B cell (primary cell): Measurements from ENCODE around the gene FOXD1. TPM values are rescaled to one million over a fixed set of nuclear protein-coding genes. Genes with fewer than 3 reads are reported as not detected.

Source experiments
- ATAC-seq: fragments of 200-7000 bp; cut with Tn5 transposase; one replicate; pipeline ENCODE4 v1.10.0; 2021; ENCODE audit warnings: low read depth, mild to moderate bottlenecking, moderate number of reproducible peaks, moderate library complexity
- CTCF ChIA-PET: fragments of 350-600 bp; sonication (Branson Sonifier 250); formaldehyde crosslinking; loops from one replicate; lab custom pipeline; 2021; ENCODE audit warnings: antibody characterized with exemption, inconsistent platforms; lab: Charles Lee
- POLR2A ChIA-PET: fragments of 350-600 bp; sonication (Branson Sonifier 250); formaldehyde crosslinking; loops from one replicate; lab custom pipeline; 2021; ENCODE audit warnings: antibody characterized with exemption; lab: Charles Lee
- DNase-seq: peaks from one replicate; pipeline ENCODE4 v3.0.0; 2013
- H2AFZ ChIP-seq: 2 replicates; pipeline ENCODE4 v1.6.1; 2012; ENCODE audit warnings: mild to moderate bottlenecking, low read depth, low read length; ENCODE audit not compliant: insufficient read depth, poor library complexity, severe bottlenecking
- H3K27ac ChIP-seq, 2 donors: 1 replicate in 1 of 2; 2 replicates in 1 of 2; pipeline ENCODE4 v1.5.1; 2012 to 2013; ENCODE audit warnings: low read length in 2 of 2, mild to moderate bottlenecking in 2 of 2, moderate library complexity in 1 of 2
- H3K27me3 ChIP-seq, 4 experiments: fragments of 200-600 bp in 1 of 4; sonication (generic) in 1 of 4; replicated peaks in 1 of 4; 1 replicate in 2 of 4; 2 replicates in 2 of 4; pipeline versions ENCODE4 v1.6.1 to v1.7.0; 2013 to 2016; ENCODE audit warnings: low read length in 3 of 4, mild to moderate bottlenecking in 2 of 4, mixed read lengths in 1 of 4, moderate library complexity in 1 of 4; ENCODE audit not compliant: insufficient read depth in 4 of 4, control insufficient read depth in 3 of 4; ENCODE audit errors: control extremely low read depth in 1 of 4
- H3K36me3 ChIP-seq, 2 experiments: replicated peaks in 1 of 2; 1 replicate in 1 of 2; 2 replicates in 1 of 2; pipeline versions ENCODE4 v1.6.1 to v1.7.1; 2013; ENCODE audit warnings: low read length in 1 of 2; ENCODE audit not compliant: insufficient read depth in 2 of 2, control insufficient read depth in 1 of 2; ENCODE audit errors: control extremely low read depth in 1 of 2, extremely low read depth in 1 of 2
- H3K4me1 ChIP-seq, 2 donors: fragments of 200-600 bp in 1 of 2; sonication (generic) in 1 of 2; 1 replicate in 1 of 2; 2 replicates in 1 of 2; pipeline versions ENCODE4 v1.5.1 to v1.6.1; 2013 to 2017; ENCODE audit warnings: low read length in 2 of 2; ENCODE audit not compliant: control insufficient read depth in 2 of 2, insufficient read depth in 2 of 2
- H3K4me2 ChIP-seq: replicated peaks from 2 replicates; pipeline ENCODE3; 2012; ENCODE audit warnings: mild to moderate bottlenecking, low read depth, low read length; ENCODE audit not compliant: poor library complexity, severe bottlenecking
- H3K4me3 ChIP-seq, 5 experiments: fragments of 200-600 bp in 1 of 5; sonication (generic) in 1 of 5; 1 replicate in 3 of 5; 2 replicates in 2 of 5; pipeline versions ENCODE4 v1.5.1 to v1.7.0; 2011 to 2016; ENCODE audit warnings: low read length in 4 of 5, mild to moderate bottlenecking in 4 of 5, low read depth in 2 of 5, control low read depth in 1 of 5, moderate library complexity in 1 of 5; ENCODE audit not compliant: insufficient read depth in 1 of 5; ENCODE audit errors: control extremely low read depth in 1 of 5, extremely low read depth in 1 of 5
- H3K79me2 ChIP-seq: fragments of 200-600 bp; sonication (generic); one replicate; pipeline ENCODE4 v1.6.0; 2016; ENCODE audit warnings: low read length; ENCODE audit not compliant: control insufficient read depth, insufficient read depth
- H3K9ac ChIP-seq: fragments of 200-600 bp; sonication (generic); 2 replicates; pipeline ENCODE4 v1.6.1; 2017; ENCODE audit warnings: mild to moderate bottlenecking, low read length, moderate library complexity
- H3K9me3 ChIP-seq, 3 donors: one replicate each; pipeline versions ENCODE4 v1.6.1 to v1.7.1; 2013; ENCODE audit warnings: low read length in 2 of 3; ENCODE audit not compliant: control insufficient read depth in 2 of 3, insufficient read depth in 1 of 3; ENCODE audit errors: control extremely low read depth in 1 of 3
- H4K20me1 ChIP-seq: 2 replicates; pipeline ENCODE4 v1.6.0; 2012; ENCODE audit warnings: mild to moderate bottlenecking, low read length; ENCODE audit not compliant: insufficient read depth, control insufficient read depth, poor library complexity, severe bottlenecking
- H3K27ac Mint-ChIP-seq: one replicate; pipeline ENCODE4 v1.8.0; 2021; ENCODE audit warnings: mixed read lengths
- H3K27me3 Mint-ChIP-seq: one replicate; pipeline ENCODE4 v1.8.0; 2021; ENCODE audit warnings: mixed read lengths
- H3K4me1 Mint-ChIP-seq: one replicate; pipeline ENCODE4 v1.8.0; 2021; ENCODE audit warnings: mixed read lengths
- H3K4me3 Mint-ChIP-seq: one replicate; pipeline ENCODE4 v1.8.0; 2021; ENCODE audit warnings: mixed read lengths
- H3K9me3 Mint-ChIP-seq: one replicate; pipeline ENCODE4 v1.8.0; 2022; ENCODE audit warnings: mixed read lengths; ENCODE audit not compliant: insufficient read depth
- EZH2 ChIP-seq: IDR thresholded peaks from 2 replicates; pipeline ENCODE4 v1.6.1; 2012; ENCODE audit warnings: borderline replicate concordance, low read depth, mild to moderate bottlenecking, moderate library complexity, low read length; ENCODE audit not compliant: insufficient read depth, poor library complexity, severe bottlenecking
- WGBS: methylation state at CpG from one replicate; pipeline ENCODE4 v1.1.5; 2013; ENCODE audit warnings: missing lambda C conversion rate; ENCODE audit not compliant: insufficient coverage; 5-methylcytosine and 5-hydroxymethylcytosine counted together
- intact Hi-C: fragments of 100-400 bp; cut with micrococcal nuclease; formaldehyde crosslinking; loops from one replicate; pipeline ENCODE4 v1.10.0; 2022
- polyA plus RNA-seq: library from polyadenylated mRNA; depleted of rRNA; stranded (reverse); fragments of >200 nt; gene quantifications from 2 replicates; pipeline ENCODE4 v1.2.3, GENCODE V29; 2012
- total RNA-seq, 2 donors: library from RNA; stranded (reverse); fragments of 120-200 nt in 1 of 2; gene quantifications; 1 replicate in 1 of 2; 2 replicates in 1 of 2; pipeline versions ENCODE4 v1.2.3 to v1.2.4, GENCODE V29; 2013 to 2022
- TF ChIP-seq, protein P1 (sequence below): fragments of 200-600 bp; IDR thresholded peaks from one replicate; pipeline ENCODE4 v1.8.0; 2022; ENCODE audit warnings: antibody characterized with exemption, mild to moderate bottlenecking

FOXD1 gene
- total and polyA plus RNA-seq, 2 donors (not counting 1 experiment from before 2014, with no cell fraction given), result 0.34 to 0.49 TPM

DNA sequence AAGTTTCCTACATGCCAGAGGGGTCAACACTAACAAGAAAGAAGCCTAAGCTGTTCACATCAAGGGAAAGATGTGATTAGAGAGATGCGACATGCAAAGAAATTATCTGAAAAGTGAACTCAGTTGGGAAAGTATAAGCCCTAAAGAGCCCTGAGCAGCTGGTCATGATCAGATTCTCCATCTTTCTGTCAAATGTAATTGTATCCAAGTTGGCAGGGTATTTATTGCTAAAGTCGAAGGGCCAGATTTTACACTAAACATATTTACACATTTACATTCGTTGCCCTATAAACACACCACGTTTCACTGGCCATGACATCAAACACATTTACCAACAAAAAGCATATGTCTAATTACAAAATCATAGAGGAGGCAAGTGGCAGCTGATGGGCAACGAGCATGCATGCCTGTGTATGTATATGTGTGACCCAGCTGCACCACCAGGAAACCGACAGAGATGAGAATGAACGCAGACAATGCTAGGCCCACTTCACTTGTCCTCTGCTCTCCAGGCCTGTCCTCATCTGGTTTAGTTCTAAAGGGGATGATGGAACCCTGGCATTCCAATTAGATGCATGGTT lies 6.3 kb downstream of the FOXD1 start:
- no peak overlapping the region for H3K27ac Mint-ChIP-seq
- Histone ChIP-seq H2AFZ (no peak overlapping the region), H3K9ac (no peak overlapping the region), H3K27ac (no peak overlapping the region), H3K4me1 (peaks cover 10 to 43% of the 10 kb centered on the region in 2 donors), H3K79me2 (no peaks in the 10 kb centered on the region), H3K4me3 (no peak overlapping the region), H3K4me2 (no peak overlapping the region), H4K20me1 (no peaks in the 10 kb centered on the region), H3K9me3 (peaks cover 1 to 28% (median 2%) of the 10 kb centered on the region in 3 donors), H3K36me3 (no peaks in the 10 kb centered on the region), H3K27me3 (peaks cover 11 to 89% (median 79%) of the 10 kb centered on the region in 4 experiments)
- H3K4me1 Mint-ChIP-seq, result peaks cover 8% of the 10 kb centered on the region
- H3K9me3 Mint-ChIP-seq, result no peaks in the 10 kb centered on the region
- TF ChIP-seq EZH2, result no peak
- TF ChIP-seq, protein P1, sequence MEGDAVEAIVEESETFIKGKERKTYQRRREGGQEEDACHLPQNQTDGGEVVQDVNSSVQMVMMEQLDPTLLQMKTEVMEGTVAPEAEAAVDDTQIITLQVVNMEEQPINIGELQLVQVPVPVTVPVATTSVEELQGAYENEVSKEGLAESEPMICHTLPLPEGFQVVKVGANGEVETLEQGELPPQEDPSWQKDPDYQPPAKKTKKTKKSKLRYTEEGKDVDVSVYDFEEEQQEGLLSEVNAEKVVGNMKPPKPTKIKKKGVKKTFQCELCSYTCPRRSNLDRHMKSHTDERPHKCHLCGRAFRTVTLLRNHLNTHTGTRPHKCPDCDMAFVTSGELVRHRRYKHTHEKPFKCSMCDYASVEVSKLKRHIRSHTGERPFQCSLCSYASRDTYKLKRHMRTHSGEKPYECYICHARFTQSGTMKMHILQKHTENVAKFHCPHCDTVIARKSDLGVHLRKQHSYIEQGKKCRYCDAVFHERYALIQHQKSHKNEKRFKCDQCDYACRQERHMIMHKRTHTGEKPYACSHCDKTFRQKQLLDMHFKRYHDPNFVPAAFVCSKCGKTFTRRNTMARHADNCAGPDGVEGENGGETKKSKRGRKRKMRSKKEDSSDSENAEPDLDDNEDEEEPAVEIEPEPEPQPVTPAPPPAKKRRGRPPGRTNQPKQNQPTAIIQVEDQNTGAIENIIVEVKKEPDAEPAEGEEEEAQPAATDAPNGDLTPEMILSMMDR, result no peak
- H3K27me3 Mint-ChIP-seq, result peaks cover 76% of the 10 kb centered on the region
- no peak for DNase-seq
- no peak for ATAC-seq
- intact Hi-C loops, result no loop called here
- ChIA-PET CTCF (interaction anchor here (0.7 to 3.5 kb wide), 3 partner anchors 9 to 369 kb away, joined by 3 to 10 read pairs (median 5); no protein-coding TSS in a partner anchor), POLR2A (no interaction called here)
- H3K4me3 Mint-ChIP-seq, result no peak overlapping the region
- 13% methylated on average over 3 of the region's 7 CpGs for WGBS

- H3K4me3 Mint-ChIP-seq, result no peak overlapping the region
- H3K27me3 Mint-ChIP-seq, result peaks cover 80% of the 10 kb centered on the region
- Histone ChIP-seq H4K20me1 (no peaks in the 10 kb centered on the region), H3K4me1 (peaks cover 8 to 48% of the 10 kb centered on the region in 2 donors), H2AFZ (no peak overlapping the region), H3K9me3 (peaks cover under 1 to 28% (median 1%) of the 10 kb centered on the region in 3 donors), H3K4me2 (no peak overlapping the region), H3K4me3 (no peak overlapping the region), H3K79me2 (no peaks in the 10 kb centered on the region), H3K27me3 (peaks cover 11 to 92% (median 78%) of the 10 kb centered on the region in 4 experiments), H3K27ac (no peak overlapping the region), H3K36me3 (no peaks in the 10 kb centered on the region), H3K9ac (no peak overlapping the region)
- CTCF ChIA-PET, result interaction anchor here (1.1 to 3.5 kb wide), 3 partner anchors 10 to 13 kb away, joined by 3 to 10 read pairs (median 5); no protein-coding TSS in a partner anchor
- no peak for TF ChIP-seq EZH2
- TF ChIP-seq, protein P1, result no peak
- ATAC-seq (no peak), DNase-seq (no peak)
- intact Hi-C loops, result no loop called here
- H3K4me1 Mint-ChIP-seq, result peaks cover 9% of the 10 kb centered on the region
- no peaks in the 10 kb centered on the region for H3K9me3 Mint-ChIP-seq
- no peak overlapping the region for H3K27ac Mint-ChIP-seq
- POLR2A ChIA-PET, result no interaction called here
Observed at GRCh38 chr5:73441378-73441777, 7.2 kb downstream of the FOXD1 start.
